Type B pancreatic cell (in vitro differentiated cells): ENCODE measurements around the gene SCAF4. TPM values are rescaled to one million over a fixed set of nuclear protein-coding genes. Genes with fewer than 3 reads are reported as not detected.

Source experiments
- DNase-seq: peaks from one replicate; pipeline ENCODE4 v3.0.0; 2021; ENCODE audit warnings: mixed read lengths; ENCODE audit not compliant: unreplicated experiment; ENCODE audit errors: extremely low spot score
- H3K27ac Mint-ChIP-seq: 2 replicates; pipeline ENCODE4 v1.8.0; 2021; ENCODE audit warnings: mild to moderate bottlenecking, mixed read lengths
- H3K27me3 Mint-ChIP-seq: 2 replicates; pipeline ENCODE4 v1.8.0; 2021; ENCODE audit warnings: mixed read lengths
- H3K36me3 Mint-ChIP-seq: 2 replicates; pipeline ENCODE4 v1.8.0; 2021; ENCODE audit warnings: mixed read lengths
- H3K4me1 Mint-ChIP-seq: one replicate; pipeline ENCODE4 v1.8.0; 2021; ENCODE audit warnings: mixed read lengths; ENCODE audit not compliant: unreplicated experiment
- H3K4me3 Mint-ChIP-seq: 2 replicates; pipeline ENCODE4 v1.8.0; 2021; ENCODE audit warnings: mild to moderate bottlenecking, mixed read lengths
- H3K9me3 Mint-ChIP-seq: 2 replicates; pipeline ENCODE4 v1.8.0; 2021; ENCODE audit warnings: mixed read lengths
- total RNA-seq: library from RNA; stranded (reverse); gene quantifications from 2 replicates; pipeline ENCODE4 v1.2.1, GENCODE V29; 2021; ENCODE audit warnings: low replicate concordance
- TF ChIP-seq, protein P1 (sequence below): fragments of 200-600 bp; sonication (generic); conservative IDR thresholded peaks from 2 replicates; pipeline ENCODE4 v1.5.0; 2021; ENCODE audit warnings: antibody characterized with exemption, mild to moderate bottlenecking

The SCAF4 gene
- total RNA-seq, 1 donor from 2014 or later: 53.2 TPM

DNA sequence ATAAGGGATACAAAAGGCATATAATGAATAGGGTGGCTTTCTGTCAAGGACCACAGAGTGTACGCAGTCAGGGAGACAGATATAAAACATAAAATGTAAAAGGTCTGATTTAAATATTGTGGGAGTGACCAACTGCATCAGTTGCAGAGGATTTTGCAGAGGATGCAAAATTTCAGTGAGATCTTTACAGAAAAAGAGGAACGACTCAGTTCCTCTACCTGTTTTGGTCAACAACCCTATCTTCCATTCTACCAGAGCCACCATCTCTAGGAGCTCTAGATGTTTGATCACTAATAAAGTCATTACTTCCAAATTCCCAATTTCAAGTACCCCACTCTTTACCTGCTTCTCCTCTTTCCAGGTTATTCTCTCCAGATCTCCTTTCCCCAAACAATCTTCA lies 56.0 kb downstream of the SCAF4 start:
- Mint-ChIP-seq H3K27me3 (no peaks in the 10 kb centered on the region), H3K4me3 (no peak overlapping the region), H3K36me3 (peaks cover 13% of the 10 kb centered on the region), H3K4me1 (no peaks in the 10 kb centered on the region), H3K9me3 (no peaks in the 10 kb centered on the region), H3K27ac (no peak overlapping the region)
- TF ChIP-seq, protein P1, sequence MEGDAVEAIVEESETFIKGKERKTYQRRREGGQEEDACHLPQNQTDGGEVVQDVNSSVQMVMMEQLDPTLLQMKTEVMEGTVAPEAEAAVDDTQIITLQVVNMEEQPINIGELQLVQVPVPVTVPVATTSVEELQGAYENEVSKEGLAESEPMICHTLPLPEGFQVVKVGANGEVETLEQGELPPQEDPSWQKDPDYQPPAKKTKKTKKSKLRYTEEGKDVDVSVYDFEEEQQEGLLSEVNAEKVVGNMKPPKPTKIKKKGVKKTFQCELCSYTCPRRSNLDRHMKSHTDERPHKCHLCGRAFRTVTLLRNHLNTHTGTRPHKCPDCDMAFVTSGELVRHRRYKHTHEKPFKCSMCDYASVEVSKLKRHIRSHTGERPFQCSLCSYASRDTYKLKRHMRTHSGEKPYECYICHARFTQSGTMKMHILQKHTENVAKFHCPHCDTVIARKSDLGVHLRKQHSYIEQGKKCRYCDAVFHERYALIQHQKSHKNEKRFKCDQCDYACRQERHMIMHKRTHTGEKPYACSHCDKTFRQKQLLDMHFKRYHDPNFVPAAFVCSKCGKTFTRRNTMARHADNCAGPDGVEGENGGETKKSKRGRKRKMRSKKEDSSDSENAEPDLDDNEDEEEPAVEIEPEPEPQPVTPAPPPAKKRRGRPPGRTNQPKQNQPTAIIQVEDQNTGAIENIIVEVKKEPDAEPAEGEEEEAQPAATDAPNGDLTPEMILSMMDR: no peak
- no peak for DNase-seq

DNA sequence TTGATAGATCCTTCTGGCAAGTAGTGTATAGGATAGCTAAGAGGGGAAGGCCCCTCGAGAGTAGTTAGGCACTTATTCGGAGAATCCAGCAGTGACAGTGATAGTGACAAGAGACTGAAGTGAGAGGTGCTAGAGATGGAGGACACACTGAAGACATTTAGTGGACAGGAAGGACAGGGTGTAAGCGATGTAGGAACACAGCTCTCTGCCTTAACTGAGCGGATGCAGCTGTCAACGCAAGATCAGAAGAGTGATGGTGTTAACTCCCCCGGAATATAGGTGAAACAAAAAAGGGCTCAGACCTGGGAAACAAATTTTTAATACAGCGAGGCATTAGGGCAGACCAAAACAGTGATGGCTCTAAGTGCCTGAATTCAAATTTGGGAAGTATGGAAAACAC lies 56.6 kb downstream of the SCAF4 start:
- peaks cover 13% of the 10 kb centered on the region for H3K36me3 Mint-ChIP-seq
- H3K27me3 Mint-ChIP-seq: no peaks in the 10 kb centered on the region
- H3K27ac Mint-ChIP-seq: no peak overlapping the region
- H3K4me3 Mint-ChIP-seq: no peak overlapping the region
- no peak for DNase-seq
- no peaks in the 10 kb centered on the region for H3K4me1 Mint-ChIP-seq
- H3K9me3 Mint-ChIP-seq: no peaks in the 10 kb centered on the region
- TF ChIP-seq, protein P1: no peak

DNA sequence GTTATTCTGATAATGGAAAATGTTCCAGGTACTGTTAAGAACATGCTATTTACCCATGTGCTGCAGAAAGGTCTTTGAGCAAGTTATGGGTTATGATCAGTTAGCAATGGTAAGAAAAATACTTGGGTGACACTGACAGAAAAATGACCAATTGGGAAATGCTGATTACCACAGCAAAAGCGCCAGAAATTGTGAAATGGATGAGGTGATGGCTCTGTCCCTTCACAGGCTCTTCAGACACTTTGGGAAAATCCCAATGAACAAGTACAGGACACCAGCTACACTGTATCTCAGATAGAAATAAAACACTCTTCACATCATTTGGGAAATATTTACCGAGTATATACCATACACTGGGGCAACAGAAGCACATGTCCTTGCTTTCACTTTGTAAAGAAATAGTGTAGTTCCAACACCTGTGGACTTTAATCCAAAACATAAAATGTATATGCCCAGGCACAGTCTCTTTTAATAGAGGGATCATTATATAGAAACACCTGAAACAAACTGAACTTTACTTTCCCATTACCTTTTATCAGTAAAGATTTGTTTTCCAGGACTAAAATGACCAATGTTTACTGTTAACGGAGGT lies 58.5 kb downstream of the SCAF4 start:
- Mint-ChIP-seq H3K4me3 (no peak overlapping the region), H3K9me3 (no peaks in the 10 kb centered on the region), H3K27me3 (no peaks in the 10 kb centered on the region), H3K27ac (no peak overlapping the region), H3K4me1 (no peaks in the 10 kb centered on the region), H3K36me3 (peaks cover 16% of the 10 kb centered on the region)
- TF ChIP-seq, protein P1: no peak
- DNase-seq: no peak

GRCh38 chr21:31671931-31672330 lies 60.0 kb downstream of the SCAF4 start:
- Mint-ChIP-seq H3K36me3 (peaks cover 20% of the 10 kb centered on the region), H3K9me3 (no peaks in the 10 kb centered on the region), H3K4me3 (no peak overlapping the region), H3K4me1 (peaks cover 2% of the 10 kb centered on the region), H3K27me3 (no peaks in the 10 kb centered on the region), H3K27ac (no peak overlapping the region)
- TF ChIP-seq, protein P1: no peak
- no peak for DNase-seq

DNA sequence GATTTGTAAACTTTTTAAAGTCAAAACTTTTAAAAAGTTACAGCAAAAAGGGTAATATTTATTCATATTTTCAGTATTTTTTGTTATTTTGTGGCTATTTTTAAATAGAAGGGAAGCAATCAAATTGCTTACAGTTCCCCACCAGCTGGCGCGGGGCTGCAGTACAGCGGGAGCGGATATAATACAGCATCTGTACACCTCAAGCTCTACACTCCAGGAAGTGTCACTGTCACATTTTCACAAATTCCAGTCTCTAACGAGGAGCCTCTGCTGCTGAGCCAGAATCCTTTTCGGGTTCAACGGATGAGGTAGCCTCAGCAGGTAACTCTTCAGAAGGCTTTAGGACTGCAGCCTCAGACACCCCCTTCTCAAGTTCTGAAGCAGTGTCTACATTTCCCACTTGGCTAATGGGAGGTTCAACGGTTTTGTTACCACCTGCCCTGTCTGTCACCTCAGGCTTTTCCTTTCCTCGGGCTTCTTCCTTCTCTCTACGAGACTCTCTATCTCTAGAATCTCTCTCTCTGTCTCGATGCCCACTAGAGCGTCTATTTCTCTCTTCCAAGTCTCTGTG lies 60.7 kb downstream of the SCAF4 start:
- Mint-ChIP-seq H3K9me3 (no peaks in the 10 kb centered on the region), H3K36me3 (peaks cover 27% of the 10 kb centered on the region), H3K4me1 (peaks cover 8% of the 10 kb centered on the region), H3K27ac (peak overlapping the region; percentile 48), H3K27me3 (no peaks in the 10 kb centered on the region), H3K4me3 (no peak overlapping the region)
- no peak for DNase-seq
- TF ChIP-seq, protein P1: no peak
